Astrocyte (in vitro differentiated cells and primary cell): ENCODE measurements around the gene TMPO.

Experiments
- EZH2 ChIP-seq: IDR thresholded peaks from 2 replicates; pipeline ENCODE4 v1.6.1; 2012; ENCODE audit warnings: mild to moderate bottlenecking, low read length, inconsistent platforms; ENCODE audit not compliant: insufficient read depth
- TF ChIP-seq, protein P1 (sequence below): IDR thresholded peaks from 2 replicates; pipeline ENCODE4 v1.5.1; 2011; ENCODE audit warnings: low read depth, mild to moderate bottlenecking, inconsistent platforms, low read length, moderate library complexity; ENCODE audit not compliant: insufficient read depth

GRCh38 chr12:98489176-98489575 is 26.2 kb upstream of the TMPO start:
- TF ChIP-seq, protein P1, sequence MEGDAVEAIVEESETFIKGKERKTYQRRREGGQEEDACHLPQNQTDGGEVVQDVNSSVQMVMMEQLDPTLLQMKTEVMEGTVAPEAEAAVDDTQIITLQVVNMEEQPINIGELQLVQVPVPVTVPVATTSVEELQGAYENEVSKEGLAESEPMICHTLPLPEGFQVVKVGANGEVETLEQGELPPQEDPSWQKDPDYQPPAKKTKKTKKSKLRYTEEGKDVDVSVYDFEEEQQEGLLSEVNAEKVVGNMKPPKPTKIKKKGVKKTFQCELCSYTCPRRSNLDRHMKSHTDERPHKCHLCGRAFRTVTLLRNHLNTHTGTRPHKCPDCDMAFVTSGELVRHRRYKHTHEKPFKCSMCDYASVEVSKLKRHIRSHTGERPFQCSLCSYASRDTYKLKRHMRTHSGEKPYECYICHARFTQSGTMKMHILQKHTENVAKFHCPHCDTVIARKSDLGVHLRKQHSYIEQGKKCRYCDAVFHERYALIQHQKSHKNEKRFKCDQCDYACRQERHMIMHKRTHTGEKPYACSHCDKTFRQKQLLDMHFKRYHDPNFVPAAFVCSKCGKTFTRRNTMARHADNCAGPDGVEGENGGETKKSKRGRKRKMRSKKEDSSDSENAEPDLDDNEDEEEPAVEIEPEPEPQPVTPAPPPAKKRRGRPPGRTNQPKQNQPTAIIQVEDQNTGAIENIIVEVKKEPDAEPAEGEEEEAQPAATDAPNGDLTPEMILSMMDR = no peak
- TF ChIP-seq EZH2 = no peak
